HCT116 (cell line): ENCODE measurements around the gene NHERF2.

Source experiments
- EGR1 ChIP-seq: IDR thresholded peaks from 2 replicates; pipeline ENCODE4 v1.6.1; 2012; ENCODE audit warnings: low read depth
- EZH2 ChIP-seq: fragments of 200-600 bp; sonication (generic); IDR thresholded peaks from 2 replicates; pipeline ENCODE4 v1.6.1; 2017; ENCODE audit warnings: antibody characterized with exemption, mixed run types
- EZH2phosphoT487 ChIP-seq: fragments of 200-600 bp; IDR thresholded peaks from 2 replicates; pipeline ENCODE4 v1.6.1; 2018; ENCODE audit warnings: antibody characterized with exemption, borderline replicate concordance
- POLR2A ChIP-seq: IDR thresholded peaks from 2 replicates; pipeline ENCODE4 v1.7.0; 2011; ENCODE audit warnings: borderline replicate concordance; ENCODE audit not compliant: insufficient read depth, insufficient read length; ENCODE audit errors: extremely low read depth
- POLR2AphosphoS5 ChIP-seq: IDR thresholded peaks from 2 replicates; pipeline ENCODE4 v1.6.1; 2011; ENCODE audit warnings: mild to moderate bottlenecking, low read depth, low read length, moderate library complexity
- RAD21 ChIP-seq: IDR thresholded peaks from 2 replicates; pipeline ENCODE4 v1.6.1; 2012; ENCODE audit warnings: low read depth, mild to moderate bottlenecking
- SP1 ChIP-seq: IDR thresholded peaks from 2 replicates; pipeline ENCODE4 v1.6.1; 2012; ENCODE audit warnings: low read depth
- TF ChIP-seq, protein P1 (sequence below), 3 experiments: fragments of 200-600 bp in 1 of 3; sonication (generic) in 1 of 3; IDR thresholded peaks in 2 of 3; conservative IDR thresholded peaks in 1 of 3; 2 replicates each; pipeline ENCODE4 v1.5.1; 2012 to 2017; ENCODE audit warnings: low read depth in 2 of 3, low read length in 2 of 3, antibody characterized with exemption in 1 of 3, borderline replicate concordance in 1 of 3, control low read depth in 1 of 3, mild to moderate bottlenecking in 1 of 3, mixed read lengths in 1 of 3, mixed run types in 1 of 3, moderate library complexity in 1 of 3; ENCODE audit not compliant: insufficient read depth in 1 of 3
- TF ChIP-seq, protein P2 (sequence below): IDR thresholded peaks from 2 replicates; pipeline ENCODE4 v1.6.1; 2012; ENCODE audit warnings: low read depth

DNA sequence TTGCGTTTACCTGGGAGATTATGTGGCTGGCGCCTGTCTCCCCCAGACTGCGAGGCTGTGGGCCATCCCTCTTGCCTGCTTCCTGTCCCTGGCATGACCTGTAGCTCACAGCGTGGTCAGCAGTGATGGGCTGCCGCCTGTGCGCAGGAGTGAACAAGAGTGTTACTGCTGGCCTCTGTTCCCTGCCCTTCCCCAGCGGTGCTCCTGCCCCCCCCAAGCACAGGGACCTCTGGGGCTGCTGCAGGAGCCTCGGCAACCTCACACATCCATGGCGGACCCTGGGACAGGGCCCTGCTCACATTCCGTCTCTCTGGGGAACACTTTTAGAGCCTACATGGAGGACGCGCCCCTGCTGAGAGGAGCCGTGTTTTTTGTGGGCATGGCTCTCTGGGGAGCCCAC lies 31.7 kb downstream of the NHERF2 start:
- TF ChIP-seq POLR2A = no peak
- TF ChIP-seq EZH2phosphoT487 = no peak
- TF ChIP-seq RAD21 = no peak
- TF ChIP-seq EGR1 = no peak
- TF ChIP-seq, protein P1, sequence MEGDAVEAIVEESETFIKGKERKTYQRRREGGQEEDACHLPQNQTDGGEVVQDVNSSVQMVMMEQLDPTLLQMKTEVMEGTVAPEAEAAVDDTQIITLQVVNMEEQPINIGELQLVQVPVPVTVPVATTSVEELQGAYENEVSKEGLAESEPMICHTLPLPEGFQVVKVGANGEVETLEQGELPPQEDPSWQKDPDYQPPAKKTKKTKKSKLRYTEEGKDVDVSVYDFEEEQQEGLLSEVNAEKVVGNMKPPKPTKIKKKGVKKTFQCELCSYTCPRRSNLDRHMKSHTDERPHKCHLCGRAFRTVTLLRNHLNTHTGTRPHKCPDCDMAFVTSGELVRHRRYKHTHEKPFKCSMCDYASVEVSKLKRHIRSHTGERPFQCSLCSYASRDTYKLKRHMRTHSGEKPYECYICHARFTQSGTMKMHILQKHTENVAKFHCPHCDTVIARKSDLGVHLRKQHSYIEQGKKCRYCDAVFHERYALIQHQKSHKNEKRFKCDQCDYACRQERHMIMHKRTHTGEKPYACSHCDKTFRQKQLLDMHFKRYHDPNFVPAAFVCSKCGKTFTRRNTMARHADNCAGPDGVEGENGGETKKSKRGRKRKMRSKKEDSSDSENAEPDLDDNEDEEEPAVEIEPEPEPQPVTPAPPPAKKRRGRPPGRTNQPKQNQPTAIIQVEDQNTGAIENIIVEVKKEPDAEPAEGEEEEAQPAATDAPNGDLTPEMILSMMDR (IDR thresholded peaks at IDR 0.05 in 2 of 3, conservative IDR thresholded peaks at IDR 0.05 in 1 of 3; ENCODE audit: borderline replicate concordance in 1 of 3, insufficient read depth in 1 of 3, low read depth in 2 of 3, low read length in 2 of 3) = no peak
- no peak for TF ChIP-seq EZH2
- no peak for TF ChIP-seq SP1
- TF ChIP-seq POLR2AphosphoS5 = no peak
- TF ChIP-seq, protein P2, sequence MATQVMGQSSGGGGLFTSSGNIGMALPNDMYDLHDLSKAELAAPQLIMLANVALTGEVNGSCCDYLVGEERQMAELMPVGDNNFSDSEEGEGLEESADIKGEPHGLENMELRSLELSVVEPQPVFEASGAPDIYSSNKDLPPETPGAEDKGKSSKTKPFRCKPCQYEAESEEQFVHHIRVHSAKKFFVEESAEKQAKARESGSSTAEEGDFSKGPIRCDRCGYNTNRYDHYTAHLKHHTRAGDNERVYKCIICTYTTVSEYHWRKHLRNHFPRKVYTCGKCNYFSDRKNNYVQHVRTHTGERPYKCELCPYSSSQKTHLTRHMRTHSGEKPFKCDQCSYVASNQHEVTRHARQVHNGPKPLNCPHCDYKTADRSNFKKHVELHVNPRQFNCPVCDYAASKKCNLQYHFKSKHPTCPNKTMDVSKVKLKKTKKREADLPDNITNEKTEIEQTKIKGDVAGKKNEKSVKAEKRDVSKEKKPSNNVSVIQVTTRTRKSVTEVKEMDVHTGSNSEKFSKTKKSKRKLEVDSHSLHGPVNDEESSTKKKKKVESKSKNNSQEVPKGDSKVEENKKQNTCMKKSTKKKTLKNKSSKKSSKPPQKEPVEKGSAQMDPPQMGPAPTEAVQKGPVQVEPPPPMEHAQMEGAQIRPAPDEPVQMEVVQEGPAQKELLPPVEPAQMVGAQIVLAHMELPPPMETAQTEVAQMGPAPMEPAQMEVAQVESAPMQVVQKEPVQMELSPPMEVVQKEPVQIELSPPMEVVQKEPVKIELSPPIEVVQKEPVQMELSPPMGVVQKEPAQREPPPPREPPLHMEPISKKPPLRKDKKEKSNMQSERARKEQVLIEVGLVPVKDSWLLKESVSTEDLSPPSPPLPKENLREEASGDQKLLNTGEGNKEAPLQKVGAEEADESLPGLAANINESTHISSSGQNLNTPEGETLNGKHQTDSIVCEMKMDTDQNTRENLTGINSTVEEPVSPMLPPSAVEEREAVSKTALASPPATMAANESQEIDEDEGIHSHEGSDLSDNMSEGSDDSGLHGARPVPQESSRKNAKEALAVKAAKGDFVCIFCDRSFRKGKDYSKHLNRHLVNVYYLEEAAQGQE = no peak
